C4-2B (cell line): Measurements from ENCODE around the gene PHRF1.

Source experiments
- CTCF ChIP-seq: fragments of 450-650 bp; conservative IDR thresholded peaks from 2 replicates; pipeline ENCODE4 v1.5.1; 2017; ENCODE audit warnings: mild to moderate bottlenecking
- ZFX ChIP-seq: fragments of 450-650 bp; IDR thresholded peaks from 2 replicates; pipeline ENCODE4 v1.6.1; 2017

GRCh38 chr11:629237-629583 lies 52.9 kb downstream of the PHRF1 start:
- TF ChIP-seq CTCF (no peak), ZFX (no peak)
